PC-9 (cell line): ENCODE data around the gene WDR12. TPM values are rescaled to one million over a fixed set of nuclear protein-coding genes. Genes with fewer than 3 reads are reported as not detected.
"Not testable (repeated sequence)": the region's sequence is repeated elsewhere in the genome, so short reads cannot be mapped to it uniquely, and the experiment has no call there.

ENCODE experiments used
- BruUV-seq: library from RNA; stranded (reverse); fragments of 400-500 nt; replicated peaks from 2 replicates; lab custom pipeline; 2021; lab: Mats Ljungman, UMichigan
- CTCF ChIA-PET: fragments of 300-600 bp; sonication (Branson Sonifier 250); formaldehyde crosslinking; loops from one replicate; lab custom pipeline; 2022; ENCODE audit warnings: antibody characterized with exemption; lab: Charles Lee
- POLR2A ChIA-PET: fragments of 300-600 bp; sonication (Branson Sonifier 250); formaldehyde crosslinking; loops from one replicate; lab custom pipeline; 2022; ENCODE audit warnings: antibody characterized with exemption; ENCODE audit not compliant: unreplicated experiment; lab: Charles Lee
- DNase-seq, 2 experiments: peaks; one replicate each; pipeline versions ENCODE4 v3.0.0 to v3.0.0-alpha.2; 2015 to 2022; ENCODE audit warnings: mixed read lengths in 1 of 2
- H2AFZ ChIP-seq: fragments of 200-600 bp; sonication (generic); 2 replicates; pipeline ENCODE4 v1.8.1; 2017; ENCODE audit warnings: antibody characterized with exemption
- H3F3A ChIP-seq: fragments of 200-600 bp; sonication (generic); 2 replicates; pipeline ENCODE4 v1.8.1; 2017; ENCODE audit warnings: antibody characterized with exemption, mild to moderate bottlenecking, low read depth; ENCODE audit not compliant: insufficient read depth
- H3K27ac ChIP-seq: fragments of 200-600 bp; sonication (generic); 2 replicates; pipeline ENCODE4 v1.6.1; 2016; ENCODE audit warnings: mixed run types
- H3K27me3 ChIP-seq: fragments of 200-600 bp; sonication (generic); 2 replicates; pipeline ENCODE4 v1.6.1; 2016; ENCODE audit warnings: low read depth, mixed run types; ENCODE audit not compliant: insufficient read depth
- H3K36me3 ChIP-seq: fragments of 200-600 bp; sonication (generic); 2 replicates; pipeline ENCODE4 v1.6.1; 2016; ENCODE audit warnings: low read depth, mixed run types
- H3K4me1 ChIP-seq: fragments of 200-600 bp; sonication (generic); replicated peaks from 2 replicates; pipeline ENCODE4 v1.6.1; 2016; ENCODE audit warnings: mixed run types; ENCODE audit not compliant: insufficient read depth
- H3K4me2 ChIP-seq: fragments of 200-600 bp; sonication (generic); 2 replicates; pipeline ENCODE4 v1.6.1; 2017; ENCODE audit warnings: mixed run types
- H3K4me3 ChIP-seq: fragments of 200-600 bp; sonication (generic); 2 replicates; pipeline ENCODE4 v1.6.1; 2016; ENCODE audit warnings: mixed run types
- H3K79me2 ChIP-seq: fragments of 200-600 bp; sonication (generic); 2 replicates; pipeline ENCODE4 v1.6.1; 2017; ENCODE audit warnings: low read depth, mixed run types
- H3K9me2 ChIP-seq: fragments of 200-600 bp; sonication (generic); 2 replicates; pipeline ENCODE4 v1.8.1; 2017; ENCODE audit warnings: mild to moderate bottlenecking; ENCODE audit not compliant: insufficient read depth
- H3K9me3 ChIP-seq: fragments of 200-600 bp; sonication (generic); 2 replicates; pipeline ENCODE4 v1.8.1; 2016; ENCODE audit warnings: low read depth; ENCODE audit not compliant: insufficient read depth
- H4K20me1 ChIP-seq: fragments of 200-600 bp; sonication (generic); 2 replicates; pipeline ENCODE4 v1.8.1; 2017; ENCODE audit not compliant: insufficient read depth
- CTCF ChIP-seq: fragments of 200-600 bp; sonication (generic); conservative IDR thresholded peaks from 2 replicates; pipeline ENCODE4 v1.6.1; 2017; ENCODE audit warnings: mixed run types, antibody characterized with exemption, mild to moderate bottlenecking, moderate library complexity
- EZH2 ChIP-seq: fragments of 200-600 bp; sonication (generic); IDR thresholded peaks from 2 replicates; pipeline ENCODE4 v1.8.0; 2017; ENCODE audit warnings: antibody characterized with exemption, low read depth
- intact Hi-C: fragments of 100-400 bp; cut with micrococcal nuclease; formaldehyde crosslinking; loops from one replicate; pipeline ENCODE4 v1.10.0; 2022; ENCODE audit not compliant: unreplicated experiment
- total RNA-seq: library from RNA; stranded (reverse); gene quantifications from 2 replicates; pipeline ENCODE4 v1.2.3, GENCODE V29; 2021

The WDR12 gene
- total RNA-seq, 1 experiment from 2014 or later = 45.3 TPM

- BruUV-seq = no TSS peak
- intact Hi-C loops = no loop called here
Observed at GRCh38 chr2:202858601-202859000, 52.9 kb downstream of the WDR12 start.

GRCh38 chr2:202849343-202849742 is 62.1 kb downstream of the WDR12 start:
- intact Hi-C loops, H3K27ac ChIP-seq, DNase-seq, H3K4me3 ChIP-seq, BruUV-seq, H3K9me3 ChIP-seq, POLR2A ChIA-PET, H3K4me1 ChIP-seq, H3K36me3 ChIP-seq, H2AFZ ChIP-seq, H3K9me2 ChIP-seq, H3K27me3 ChIP-seq, H3K4me2 ChIP-seq, H3K79me2 ChIP-seq, CTCF ChIA-PET, H4K20me1 ChIP-seq, H3F3A ChIP-seq: not testable (repeated sequence)

More at GRCh38 chr2:202858601-202859000, 52.9 kb downstream of the WDR12 start:
- no peaks in the 10 kb centered on the region for H3K4me1 ChIP-seq
- H3K79me2 ChIP-seq = no peaks in the 10 kb centered on the region
- ChIA-PET POLR2A (no interaction called here), CTCF (no interaction called here)
- H3F3A ChIP-seq = no peaks in the 10 kb centered on the region
- no peaks in the 10 kb centered on the region for H3K9me2 ChIP-seq
- DNase-seq = no peak
- no peak overlapping the region for H3K4me3 ChIP-seq
- no peak overlapping the region for H2AFZ ChIP-seq
- no peak overlapping the region for H3K4me2 ChIP-seq
- no peak overlapping the region for H3K27ac ChIP-seq
- H4K20me1 ChIP-seq = no peaks in the 10 kb centered on the region
- TF ChIP-seq EZH2 (no peak), CTCF (no peak)
- H3K9me3 ChIP-seq = no peaks in the 10 kb centered on the region
- H3K36me3 ChIP-seq = no peaks in the 10 kb centered on the region
- H3K27me3 ChIP-seq = no peaks in the 10 kb centered on the region

DNA sequence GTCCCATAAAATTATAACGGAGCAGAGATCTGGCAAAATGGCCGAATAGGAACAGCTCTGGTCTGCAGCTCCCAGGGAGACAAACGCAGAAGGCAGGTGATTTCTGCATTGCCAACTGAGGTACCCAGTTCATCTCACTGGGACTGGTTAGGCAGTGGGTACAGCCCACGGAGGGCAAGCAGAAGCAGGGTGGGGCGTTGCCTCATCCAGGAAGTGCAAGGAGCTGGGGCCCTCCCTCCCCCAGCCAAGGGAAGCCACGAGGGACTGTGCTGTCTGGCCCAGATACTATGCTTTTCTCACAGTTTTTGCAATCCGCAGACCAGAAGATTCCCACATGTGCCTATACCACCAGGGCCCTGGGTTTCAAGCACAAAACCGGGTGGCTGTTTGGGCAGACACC is 62.7 kb downstream of the WDR12 start:
- Histone ChIP-seq H3K36me3 (no peaks in the 10 kb centered on the region), H3K4me3 (no peak overlapping the region), H3K79me2 (no peaks in the 10 kb centered on the region), H3K9me2 (no peaks in the 10 kb centered on the region), H4K20me1 (no peaks in the 10 kb centered on the region), H3K4me1 (no peaks in the 10 kb centered on the region), H3K27me3 (no peaks in the 10 kb centered on the region), H3K27ac (no peak overlapping the region), H2AFZ (no peak overlapping the region), H3K9me3 (no peaks in the 10 kb centered on the region), H3K4me2 (no peak overlapping the region), H3F3A (no peaks in the 10 kb centered on the region)
- intact Hi-C loops = no loop called here
- no peak for TF ChIP-seq CTCF
- no peak for TF ChIP-seq EZH2
- ChIA-PET POLR2A (no interaction called here), CTCF (no interaction called here)
- DNase-seq = no peak
- no TSS peak for BruUV-seq
